Upper lobe of left lung (tissue), 4 donors: Measurements from ENCODE around the gene TSC1.

Experiments used
- EP300 ChIP-seq, 4 donors: sonication (generic); formaldehyde crosslinking; IDR thresholded peaks; one replicate each; pipeline ENCODE4 v1.5.1; 2017; ENCODE audit warnings: antibody characterized with exemption in 4 of 4, control low read depth in 2 of 4
- POLR2A ChIP-seq, 4 donors: fragments of 450-650 bp; IDR thresholded peaks; one replicate each; pipeline ENCODE4 v1.5.1; 2016 to 2017; ENCODE audit warnings: antibody characterized with exemption in 4 of 4, mild to moderate bottlenecking in 2 of 4
- POLR2AphosphoS5 ChIP-seq, 2 donors: sonication (generic); formaldehyde crosslinking; IDR thresholded peaks; one replicate each; pipeline ENCODE4 v1.5.1; 2017; ENCODE audit warnings: antibody characterized with exemption in 2 of 2
- TF ChIP-seq, protein P1 (sequence below), 6 experiments: fragments of 450-650 bp in 4 of 6; fragments of 200-600 bp in 2 of 6; sonication (generic) in 2 of 6; IDR thresholded peaks; one replicate each; pipeline ENCODE4 v1.5.1; 2016 to 2019; ENCODE audit warnings: antibody characterized with exemption in 6 of 6

DNA sequence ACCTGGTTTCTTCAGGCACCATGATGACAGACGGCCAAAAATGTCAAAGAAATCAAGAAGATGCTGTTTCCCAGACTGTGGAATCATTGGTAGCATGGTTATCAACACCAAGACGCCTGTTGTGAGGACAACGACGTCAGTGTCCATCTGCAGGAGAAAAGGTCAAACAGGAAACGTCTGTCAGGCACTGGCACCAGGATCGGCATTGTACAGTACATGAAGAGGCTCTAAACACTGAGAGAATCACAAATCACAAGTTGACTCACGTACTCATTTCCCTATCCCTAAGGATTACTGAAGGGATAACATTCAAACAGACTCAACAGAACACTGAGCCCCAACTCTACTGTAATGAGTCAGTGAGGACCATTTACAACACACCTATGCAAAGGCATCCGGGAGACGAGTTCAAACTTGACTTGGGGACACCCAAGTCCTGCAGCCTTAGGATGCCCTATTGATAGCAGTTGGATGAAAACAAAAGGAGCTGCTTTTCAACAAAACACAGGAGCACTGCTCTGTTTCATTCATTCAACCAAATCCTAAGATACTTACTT is 21.0 kb downstream of the TSC1 start:
- no peak for TF ChIP-seq POLR2A (IDR thresholded peaks at IDR 0.05)
- TF ChIP-seq, protein P1, sequence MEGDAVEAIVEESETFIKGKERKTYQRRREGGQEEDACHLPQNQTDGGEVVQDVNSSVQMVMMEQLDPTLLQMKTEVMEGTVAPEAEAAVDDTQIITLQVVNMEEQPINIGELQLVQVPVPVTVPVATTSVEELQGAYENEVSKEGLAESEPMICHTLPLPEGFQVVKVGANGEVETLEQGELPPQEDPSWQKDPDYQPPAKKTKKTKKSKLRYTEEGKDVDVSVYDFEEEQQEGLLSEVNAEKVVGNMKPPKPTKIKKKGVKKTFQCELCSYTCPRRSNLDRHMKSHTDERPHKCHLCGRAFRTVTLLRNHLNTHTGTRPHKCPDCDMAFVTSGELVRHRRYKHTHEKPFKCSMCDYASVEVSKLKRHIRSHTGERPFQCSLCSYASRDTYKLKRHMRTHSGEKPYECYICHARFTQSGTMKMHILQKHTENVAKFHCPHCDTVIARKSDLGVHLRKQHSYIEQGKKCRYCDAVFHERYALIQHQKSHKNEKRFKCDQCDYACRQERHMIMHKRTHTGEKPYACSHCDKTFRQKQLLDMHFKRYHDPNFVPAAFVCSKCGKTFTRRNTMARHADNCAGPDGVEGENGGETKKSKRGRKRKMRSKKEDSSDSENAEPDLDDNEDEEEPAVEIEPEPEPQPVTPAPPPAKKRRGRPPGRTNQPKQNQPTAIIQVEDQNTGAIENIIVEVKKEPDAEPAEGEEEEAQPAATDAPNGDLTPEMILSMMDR (IDR thresholded peaks at IDR 0.05): no peak
- no peak for TF ChIP-seq EP300 (IDR thresholded peaks at IDR 0.05)
- no peak for TF ChIP-seq POLR2AphosphoS5 (IDR thresholded peaks at IDR 0.05)
